HK-2 (cell line): Measurements from ENCODE around the gene EHD2.
"Not testable (repeated sequence)": the region's sequence is repeated elsewhere in the genome, so short reads cannot be mapped to it uniquely, and the experiment has no call there.

Experiments used
- DNase-seq: peaks from one replicate; pipeline ENCODE4 v3.0.0-alpha.2; 2018; ENCODE audit not compliant: unreplicated experiment

Gene EHD2

DNA sequence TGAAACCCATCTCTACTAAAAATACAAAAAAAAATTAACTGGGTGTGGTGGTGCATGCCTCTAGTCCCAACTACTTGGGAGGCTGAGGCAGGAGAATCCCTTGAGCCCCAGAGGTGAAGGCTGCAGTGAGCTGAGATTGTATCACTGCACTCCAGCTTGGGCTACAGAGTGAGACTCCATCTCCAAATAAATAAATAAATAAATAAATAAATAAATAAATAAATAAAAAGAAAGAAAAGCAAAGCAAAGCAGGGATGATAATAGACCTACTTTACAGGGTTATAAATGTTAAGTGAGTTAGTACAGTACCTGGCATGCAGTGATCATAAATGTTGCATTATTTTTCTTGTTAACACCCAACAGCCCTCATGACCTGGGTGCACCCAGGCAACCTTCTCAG is 1.6 kb downstream of the EHD2 start:
- not testable (repeated sequence) for DNase-seq

DNA sequence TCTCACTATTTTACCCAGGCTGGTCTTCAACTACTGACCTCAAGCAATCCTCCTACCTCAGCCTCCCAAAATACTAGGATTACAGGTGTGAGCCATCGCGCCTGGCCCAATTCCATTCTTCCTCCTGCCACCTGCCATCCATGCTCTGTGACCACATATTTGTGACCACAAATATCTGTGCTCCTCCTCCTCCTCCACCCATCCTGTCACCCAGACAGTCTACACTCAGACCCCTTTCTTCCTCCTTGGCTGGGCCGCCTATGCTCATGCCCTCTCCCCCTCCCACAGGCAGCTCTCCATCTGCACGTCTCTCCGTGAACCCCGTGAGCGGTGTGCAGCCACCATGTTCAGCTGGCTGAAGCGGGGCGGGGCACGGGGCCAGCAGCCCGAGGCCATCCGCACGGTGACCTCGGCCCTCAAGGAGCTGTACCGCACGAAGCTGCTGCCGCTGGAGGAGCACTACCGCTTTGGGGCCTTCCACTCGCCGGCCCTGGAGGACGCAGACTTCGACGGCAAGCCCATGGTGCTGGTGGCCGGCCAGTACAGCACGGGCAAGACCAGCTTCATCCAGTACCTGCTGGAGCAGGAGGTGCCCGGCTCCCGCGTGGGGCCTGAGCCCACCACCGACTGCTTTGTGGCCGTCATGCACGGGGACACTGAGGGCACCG is 3.2 kb downstream of the EHD2 start:
- no peak for DNase-seq

DNA sequence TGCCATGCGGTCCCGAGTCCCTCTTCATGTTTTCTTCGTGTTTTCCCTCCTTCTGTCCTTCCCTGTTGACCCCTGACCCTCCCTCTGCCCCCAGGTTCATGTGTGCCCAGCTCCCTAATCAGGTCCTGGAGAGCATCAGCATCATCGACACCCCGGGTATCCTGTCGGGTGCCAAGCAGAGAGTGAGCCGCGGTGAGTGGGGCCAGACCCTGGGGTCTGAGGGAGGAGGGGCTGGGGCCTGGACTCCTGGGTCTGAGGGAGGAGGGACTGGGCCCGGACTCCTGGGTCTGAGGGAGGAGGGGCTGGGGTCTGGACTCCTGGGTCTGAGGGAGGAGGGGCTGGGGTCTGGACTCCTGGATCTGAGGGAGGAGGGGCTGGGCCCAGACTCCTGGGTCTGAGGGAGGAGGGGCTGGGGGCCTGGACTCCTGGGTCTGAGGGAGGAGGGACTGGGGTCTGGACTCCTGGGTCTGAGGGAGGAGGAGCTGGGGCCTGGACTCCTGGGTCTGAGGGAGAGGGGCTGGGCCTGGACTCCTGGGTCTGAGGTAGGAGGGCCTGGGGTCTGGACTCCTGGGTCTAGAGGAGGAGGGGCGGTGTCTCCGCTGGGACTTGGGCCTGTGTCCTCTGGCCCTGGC is 5.3 kb downstream of the EHD2 start:
- not testable (repeated sequence) for DNase-seq

DNA sequence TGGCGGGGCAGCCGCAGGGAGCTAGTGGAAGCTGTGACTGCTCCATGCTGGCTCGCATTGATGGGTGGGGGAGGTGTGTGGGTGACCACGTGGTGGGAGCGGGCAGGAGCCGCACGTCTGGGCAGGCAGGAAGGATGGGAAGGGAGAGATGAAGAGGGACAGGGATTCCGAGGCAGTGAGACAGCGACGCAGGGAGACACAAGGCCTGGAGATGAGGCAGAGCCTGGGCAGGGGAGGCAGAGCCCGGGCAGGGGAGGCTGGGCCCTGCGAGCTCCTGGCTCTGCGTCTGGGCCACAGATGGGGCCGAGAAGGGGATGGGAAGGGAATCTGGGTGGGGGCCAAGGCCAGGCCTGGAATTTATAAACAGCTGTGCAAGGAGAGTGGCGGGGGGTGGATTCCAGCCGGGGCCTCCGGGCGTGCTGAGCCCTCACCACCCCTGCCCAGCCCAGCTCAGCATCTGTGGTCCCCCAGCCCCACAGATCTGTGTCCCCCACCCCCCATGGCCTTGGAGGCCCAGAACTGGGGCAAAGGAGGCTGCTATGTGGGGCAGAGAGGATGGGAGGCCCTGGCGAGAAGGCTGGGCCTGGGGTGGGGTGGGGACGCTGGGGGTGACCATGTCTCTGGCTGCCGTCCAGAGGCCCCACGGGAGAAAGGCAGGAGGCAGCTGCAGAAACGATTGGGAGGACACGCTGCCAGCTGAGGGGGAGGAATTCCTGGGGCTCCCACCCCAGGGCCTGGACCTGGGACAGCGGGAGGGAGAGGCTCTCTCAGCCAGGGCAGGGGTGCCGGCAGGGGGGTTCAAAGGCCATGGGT is 6.0 kb downstream of the EHD2 start:
- DNase-seq = peak; percentile 96

DNA sequence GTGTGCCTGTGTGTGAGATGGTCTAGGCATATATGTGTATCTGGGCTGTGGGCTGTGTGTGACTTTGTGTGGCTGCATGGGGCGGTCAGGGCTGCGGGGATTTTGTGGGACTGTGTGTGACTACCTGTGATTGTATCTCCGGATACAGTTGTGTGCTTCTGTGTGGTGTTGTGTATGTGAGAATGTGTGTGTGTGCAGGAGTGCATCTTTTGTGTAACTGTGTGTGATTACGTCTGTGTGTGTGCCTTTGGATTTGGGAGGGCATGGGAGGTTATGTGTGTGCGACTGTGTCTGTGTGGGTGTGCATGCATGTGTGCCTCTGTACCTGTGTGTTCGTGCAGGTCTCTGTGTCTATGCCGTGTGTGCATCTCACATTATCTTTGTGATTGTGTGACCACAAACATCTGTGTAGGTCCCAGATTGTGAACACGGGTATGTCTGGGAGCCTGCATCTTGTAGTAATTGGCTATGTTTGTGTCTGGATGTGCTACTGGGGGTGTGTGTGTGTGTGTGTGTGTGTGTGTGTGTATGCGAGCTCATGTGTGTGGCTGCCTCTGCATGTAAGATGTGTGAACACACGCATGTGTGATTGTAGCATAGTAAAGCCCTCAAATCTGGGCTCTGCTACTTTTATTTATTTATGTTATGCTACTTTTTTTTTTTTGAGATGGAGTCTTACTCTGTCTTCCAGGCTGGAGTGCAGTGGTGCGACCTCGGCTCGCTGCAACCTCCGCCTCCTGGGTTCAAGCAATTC is 7.6 kb downstream of the EHD2 start:
- DNase-seq = no peak

DNA sequence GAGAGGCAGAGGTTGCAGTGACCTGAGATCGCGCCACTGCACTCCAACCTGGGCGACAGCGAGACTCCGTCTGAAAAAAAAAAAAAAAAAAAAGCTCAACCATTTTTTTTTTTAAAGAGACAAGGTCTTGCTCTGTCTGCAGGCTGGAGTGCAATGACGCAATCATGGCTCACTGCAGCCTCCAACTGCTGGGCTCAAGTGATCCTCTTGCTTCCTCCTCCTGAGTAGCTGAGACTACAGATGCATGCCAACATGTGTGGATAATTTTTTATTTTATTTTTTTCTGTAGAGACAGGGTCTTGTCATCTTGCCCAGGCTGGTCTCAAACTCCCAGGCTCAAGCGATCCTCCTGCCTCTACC is 10.3 kb downstream of the EHD2 start:
- peak; percentile 61 for DNase-seq

DNA sequence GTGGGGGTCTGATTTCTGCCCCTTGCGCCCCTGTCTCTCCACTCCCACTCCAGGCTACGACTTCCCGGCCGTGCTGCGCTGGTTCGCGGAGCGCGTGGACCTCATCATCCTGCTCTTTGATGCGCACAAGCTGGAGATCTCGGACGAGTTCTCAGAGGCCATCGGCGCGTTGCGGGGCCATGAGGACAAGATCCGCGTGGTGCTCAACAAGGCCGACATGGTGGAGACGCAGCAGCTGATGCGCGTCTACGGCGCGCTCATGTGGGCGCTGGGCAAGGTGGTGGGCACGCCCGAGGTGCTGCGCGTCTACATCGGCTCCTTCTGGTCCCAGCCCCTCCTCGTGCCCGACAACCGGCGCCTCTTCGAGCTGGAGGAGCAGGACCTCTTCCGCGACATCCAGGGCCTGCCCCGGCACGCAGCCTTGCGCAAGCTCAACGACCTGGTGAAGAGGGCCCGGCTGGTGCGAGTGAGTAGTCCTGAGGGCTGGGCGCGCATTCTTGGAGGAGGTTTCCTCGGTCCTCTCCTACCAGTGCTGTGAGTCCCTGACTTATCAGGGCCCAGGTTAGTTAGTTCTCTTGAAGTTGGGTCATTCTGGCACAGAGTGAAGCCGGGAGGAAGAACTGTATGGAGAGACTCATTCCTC is 12.7 kb downstream of the EHD2 start:
- no peak for DNase-seq

DNA sequence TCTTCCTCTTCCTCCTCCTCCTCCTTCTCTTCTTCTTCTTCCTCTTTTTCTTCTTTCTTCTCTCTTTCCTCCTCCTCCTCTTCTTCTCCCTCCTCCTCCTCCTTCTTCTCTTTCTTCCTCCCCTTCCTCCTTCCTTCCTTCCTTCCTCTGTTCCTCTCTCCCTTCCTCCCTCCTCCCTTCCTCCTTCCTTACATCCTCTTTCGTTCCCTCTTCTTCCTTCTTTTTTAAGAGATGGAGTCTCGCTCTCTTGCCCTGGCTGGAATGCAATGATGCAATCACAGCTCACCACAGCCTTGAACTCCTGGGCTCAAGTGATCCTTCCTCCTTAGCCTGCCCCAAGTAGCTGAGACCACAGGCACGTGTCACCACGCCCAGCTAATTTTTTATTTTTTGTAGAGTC is 13.2 kb downstream of the EHD2 start:
- DNase-seq = peak; percentile 51

DNA sequence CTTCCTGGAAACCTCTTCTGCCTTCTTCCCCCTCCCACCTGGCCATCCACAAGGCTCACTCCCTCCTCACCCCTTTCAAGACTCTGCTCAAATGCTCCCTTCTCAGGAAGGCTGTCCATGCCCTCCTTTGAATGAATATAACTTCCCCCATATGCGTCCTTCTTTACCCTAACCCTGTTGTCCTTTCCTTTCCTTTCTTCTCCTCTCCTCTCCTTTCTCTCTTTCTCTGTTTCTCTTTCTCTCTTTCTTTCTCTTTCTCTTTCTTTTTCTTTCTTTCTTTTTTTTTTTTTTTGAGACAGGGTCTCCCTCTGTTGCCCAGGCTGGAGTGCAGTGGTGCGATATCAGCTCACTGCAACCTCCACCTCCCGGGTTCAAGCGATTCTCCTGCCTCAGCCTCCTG is 15.1 kb downstream of the EHD2 start:
- not testable (repeated sequence) for DNase-seq

DNA sequence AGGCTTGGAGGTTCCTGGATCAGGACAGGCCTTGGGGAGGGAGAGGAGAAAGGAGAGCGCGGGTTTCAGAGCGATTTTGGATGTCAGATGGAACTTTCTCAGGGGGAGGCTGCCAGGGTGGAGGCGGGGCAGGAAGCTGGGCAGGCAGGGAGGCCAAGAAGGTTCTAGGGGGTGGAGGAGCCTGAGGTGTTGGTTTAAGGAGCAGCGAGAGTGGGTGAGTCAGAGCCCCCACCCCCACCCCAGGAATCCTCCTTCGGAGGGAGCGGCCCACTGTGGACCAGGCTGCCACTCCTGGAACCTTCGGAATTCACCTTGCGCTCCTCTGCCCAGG is 16.2 kb downstream of the EHD2 start:
- peak; percentile 90 for DNase-seq

DNA sequence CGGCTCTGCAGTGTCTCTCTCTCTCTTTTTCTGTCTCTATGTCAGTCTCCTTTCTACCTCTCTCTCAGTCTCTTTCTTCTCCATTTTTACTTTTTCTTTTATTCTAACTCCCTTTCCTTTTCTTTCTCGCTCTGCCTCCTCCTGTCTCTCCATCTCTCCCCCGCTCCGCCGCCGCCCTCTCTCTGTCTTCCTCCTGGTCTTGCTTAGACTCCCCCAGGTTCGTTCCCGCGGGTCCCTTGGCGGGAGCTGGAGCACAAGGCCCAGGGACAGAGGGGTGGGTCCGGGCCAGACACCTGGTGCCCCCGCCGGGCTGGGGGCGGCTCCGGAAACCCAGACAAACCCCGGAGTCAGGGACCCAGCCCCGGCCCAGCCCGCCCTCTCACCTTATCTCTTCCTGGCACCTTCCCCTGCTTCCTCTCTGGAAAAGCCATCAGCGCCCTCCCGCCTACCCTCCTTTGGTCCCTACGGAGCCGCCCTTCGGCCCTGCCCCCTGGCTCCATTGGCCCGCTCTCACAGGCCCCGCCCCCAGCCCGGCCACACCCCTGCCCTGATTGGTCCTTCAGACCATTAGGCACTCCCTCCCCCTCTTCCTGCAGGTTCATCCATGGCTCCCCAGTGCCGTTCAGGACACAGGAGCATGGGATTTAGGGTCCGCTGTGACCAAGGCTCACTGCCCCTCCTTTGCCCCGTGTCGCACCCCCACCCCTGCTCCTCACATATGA is 16.7 kb downstream of the EHD2 start:
- no peak for DNase-seq

DNA sequence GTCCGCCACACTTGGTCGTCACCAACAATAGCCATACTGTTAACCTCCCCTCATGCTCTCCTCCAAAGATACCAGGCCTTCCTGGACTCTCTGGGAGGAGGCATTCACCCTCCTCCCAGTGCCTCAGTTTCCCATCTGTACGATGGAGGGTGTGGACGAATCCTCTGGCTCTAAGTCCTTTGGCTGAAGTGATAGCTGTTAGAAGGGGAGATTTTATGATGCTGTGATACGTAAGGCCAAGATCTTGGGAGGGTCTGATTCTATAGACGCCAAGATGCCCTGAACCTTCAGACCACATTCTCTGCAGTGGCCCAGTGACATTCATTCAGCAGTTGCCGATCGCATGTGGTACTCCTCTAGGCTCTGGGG is 17.3 kb downstream of the EHD2 start:
- no peak for DNase-seq

DNA sequence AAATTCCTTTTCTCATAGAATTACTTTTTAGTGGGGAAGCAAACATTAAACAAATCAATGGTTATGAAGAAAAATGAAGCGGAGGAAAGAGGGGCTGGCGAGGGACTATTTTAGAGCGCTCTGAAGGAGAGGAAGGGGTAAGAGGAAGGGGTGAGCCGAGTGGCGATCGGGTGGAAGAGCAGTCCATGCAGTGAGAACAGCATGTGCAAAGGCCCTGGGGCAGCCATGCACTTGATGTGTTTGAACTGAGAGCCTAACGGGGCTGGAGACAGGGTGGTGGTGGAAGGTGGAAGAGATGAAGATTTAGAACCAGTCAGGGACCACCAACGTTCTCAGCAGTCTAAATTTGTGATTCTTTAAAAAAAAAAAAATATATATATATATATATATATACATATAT is 17.7 kb downstream of the EHD2 start:
- no peak for DNase-seq

DNA sequence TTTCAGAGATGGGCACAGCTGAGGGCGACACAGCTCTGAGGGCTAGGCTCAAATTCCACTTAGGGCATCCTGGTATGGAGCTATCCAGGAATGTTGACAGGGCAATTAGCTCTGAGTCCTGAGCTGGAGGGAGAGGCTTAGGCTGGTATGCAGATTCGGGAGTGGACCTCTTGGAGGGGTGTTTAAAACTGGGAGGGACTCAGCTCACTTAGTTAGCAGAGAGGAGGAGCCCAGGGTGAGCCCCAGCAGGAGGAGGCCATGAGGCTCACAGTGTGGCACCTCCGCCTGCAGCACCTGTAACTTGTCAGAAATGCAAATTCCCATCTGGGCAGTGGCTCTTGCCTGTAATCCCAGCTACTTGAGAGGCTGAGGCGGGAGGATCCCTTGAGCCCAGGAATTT is 21.9 kb downstream of the EHD2 start:
- DNase-seq = no peak

DNA sequence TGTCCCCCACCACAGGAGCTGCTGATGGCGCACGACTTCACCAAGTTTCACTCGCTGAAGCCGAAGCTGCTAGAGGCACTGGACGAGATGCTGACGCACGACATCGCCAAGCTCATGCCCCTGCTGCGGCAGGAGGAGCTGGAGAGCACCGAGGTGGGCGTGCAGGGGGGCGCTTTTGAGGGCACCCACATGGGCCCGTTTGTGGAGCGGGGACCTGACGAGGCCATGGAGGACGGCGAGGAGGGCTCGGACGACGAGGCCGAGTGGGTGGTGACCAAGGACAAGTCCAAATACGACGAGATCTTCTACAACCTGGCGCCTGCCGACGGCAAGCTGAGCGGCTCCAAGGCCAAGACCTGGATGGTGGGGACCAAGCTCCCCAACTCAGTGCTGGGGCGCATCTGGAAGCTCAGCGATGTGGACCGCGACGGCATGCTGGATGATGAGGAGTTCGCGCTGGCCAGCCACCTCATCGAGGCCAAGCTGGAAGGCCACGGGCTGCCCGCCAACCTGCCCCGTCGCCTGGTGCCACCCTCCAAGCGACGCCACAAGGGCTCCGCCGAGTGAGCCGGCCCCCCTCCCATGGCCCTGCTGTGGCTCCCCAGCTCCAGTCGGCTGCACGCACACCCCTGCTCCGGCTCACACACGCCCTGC is 27.8 kb downstream of the EHD2 start:
- DNase-seq = no peak

DNA sequence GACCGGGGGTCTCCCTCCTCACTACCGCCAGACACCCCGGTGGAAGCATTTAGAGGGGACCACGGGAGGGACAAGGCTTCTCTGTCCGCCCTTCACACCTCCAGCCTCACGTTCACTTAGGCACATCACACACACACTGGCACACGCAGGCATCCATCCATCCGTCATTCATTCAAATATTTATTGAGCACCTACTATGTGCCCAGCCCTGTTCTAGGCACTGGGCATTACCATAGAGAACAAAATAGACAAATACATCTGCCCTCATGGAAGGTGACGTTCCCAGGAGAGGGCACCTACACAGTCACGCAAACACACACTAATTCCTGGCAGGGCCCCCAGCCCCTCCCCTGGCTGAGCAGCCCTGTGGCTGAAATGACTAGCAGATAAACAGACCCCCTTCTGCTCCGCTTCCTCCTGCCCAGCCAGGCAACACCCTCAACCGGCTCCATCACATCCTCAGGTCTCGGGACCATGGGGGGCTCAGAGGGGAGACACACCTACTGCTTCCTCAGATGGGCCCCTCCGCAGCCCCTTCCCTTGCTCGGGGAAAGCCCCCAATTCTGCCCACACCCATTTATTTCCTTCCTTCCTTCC is 28.4 kb downstream of the EHD2 start:
- DNase-seq = no peak

DNA sequence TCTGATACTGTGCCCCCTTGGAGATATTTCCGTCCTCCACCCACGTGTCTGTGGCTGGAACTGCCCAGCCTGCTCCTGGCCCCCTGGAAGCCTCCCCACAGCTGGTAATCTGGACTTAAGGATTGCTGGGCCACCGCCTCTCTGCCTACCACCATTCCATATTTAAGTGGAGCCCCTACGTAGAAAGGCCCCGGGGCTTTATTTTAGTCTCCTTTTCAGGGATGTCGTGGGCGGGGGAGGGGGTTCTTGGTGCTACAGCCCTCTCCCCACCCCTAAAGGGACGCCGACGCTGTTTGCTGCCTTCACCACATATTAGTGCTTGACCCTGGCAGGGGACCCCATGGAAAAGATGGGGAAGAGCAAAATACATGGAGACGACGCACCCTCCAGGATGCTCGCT is 29.4 kb downstream of the EHD2 start:
- DNase-seq = no peak

DNA sequence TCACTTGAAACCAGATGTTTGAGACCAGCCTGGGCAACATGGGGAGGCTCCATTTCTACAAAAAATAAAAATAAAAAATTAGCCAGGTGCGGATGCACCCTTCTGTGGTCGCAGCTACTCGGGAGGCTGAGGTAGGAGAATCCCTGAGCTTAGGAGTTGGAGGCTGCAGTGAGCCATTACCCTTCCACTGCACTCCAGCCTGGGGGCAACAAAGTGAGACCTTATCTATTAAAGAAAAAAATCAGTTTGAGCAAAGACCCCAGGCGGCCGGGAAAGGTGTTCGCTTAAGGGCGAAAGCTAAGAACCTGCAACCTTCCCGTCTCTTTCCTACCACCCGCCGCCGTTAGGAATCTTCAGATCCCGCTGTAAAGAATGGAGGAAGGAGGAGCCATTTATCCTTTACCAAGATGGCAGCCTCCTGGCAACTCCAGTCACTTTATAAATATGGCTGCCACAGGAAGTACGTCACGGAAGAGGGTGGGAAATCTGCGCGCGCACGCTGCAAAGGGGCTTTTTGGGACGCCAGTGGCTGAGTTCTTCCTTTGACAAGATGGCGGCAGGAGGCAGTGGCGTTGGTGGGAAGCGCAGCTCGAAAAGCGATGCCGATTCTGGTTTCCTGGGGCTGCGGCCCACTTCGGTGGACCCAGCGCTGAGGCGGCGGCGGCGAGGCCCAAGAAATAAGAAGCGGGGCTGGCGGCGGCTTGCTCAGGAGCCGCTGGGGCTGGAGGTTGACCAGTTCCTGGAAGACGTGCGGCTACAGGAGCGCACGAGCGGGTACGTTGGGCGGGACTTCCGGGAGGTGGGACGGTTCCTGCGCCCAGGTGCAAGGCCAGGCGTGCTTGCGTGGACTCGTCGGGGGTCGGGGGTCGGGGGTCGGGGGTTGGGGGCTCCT is 32.0 kb downstream of the EHD2 start, which contains the start of gene NOP53:
TSS of gene NOP53 (plus strand) at position 537 of the 892 bp plus-strand sequence. CDS start at position 551, 14 bp downstream.
- DNase-seq = peak; percentile 97

DNA sequence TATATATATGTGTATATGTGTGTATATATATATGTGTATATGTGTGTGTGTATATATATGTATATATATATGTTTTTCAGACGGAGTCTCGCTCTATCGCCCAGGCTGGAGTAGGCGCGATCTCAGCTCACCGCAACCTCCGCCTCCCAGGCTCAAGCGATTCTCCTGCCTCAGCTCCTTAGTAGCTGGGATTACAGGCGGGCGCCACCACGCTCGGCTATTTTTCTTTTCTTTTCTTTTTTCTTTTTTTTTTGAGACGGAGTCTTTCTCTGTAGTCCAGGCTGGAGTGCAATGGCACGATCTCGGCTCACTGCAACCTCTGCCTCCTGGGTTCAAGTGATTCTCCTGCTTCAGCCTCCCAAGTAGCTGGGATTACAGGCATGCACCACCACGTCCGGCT is 32.9 kb downstream of the EHD2 start:
- DNase-seq = not testable (repeated sequence)
